GM18951 (cell line): ENCODE measurements around the gene SLC26A9.

Source experiments
- POLR2A ChIP-seq: IDR thresholded peaks from 4 replicates; pipeline ENCODE4 v1.6.1; 2011; ENCODE audit warnings: mild to moderate bottlenecking; ENCODE audit not compliant: insufficient read length, insufficient read depth; ENCODE audit errors: extremely low read depth
- in situ Hi-C: fragments of 300-500 bp; cut with MboI; formaldehyde crosslinking; loops from one replicate; pipeline ENCODE4 v1.12.0; 2022; ENCODE audit warnings: low sequenced_read_pairs, mixed read lengths, inconsistent platforms; ENCODE audit not compliant: unreplicated experiment

Gene SLC26A9

GRCh38 chr1:205967554-205968335 lies 24.5 kb upstream of the SLC26A9 start:
- in situ Hi-C loops, result no loop called here
- no peak for TF ChIP-seq POLR2A

DNA sequence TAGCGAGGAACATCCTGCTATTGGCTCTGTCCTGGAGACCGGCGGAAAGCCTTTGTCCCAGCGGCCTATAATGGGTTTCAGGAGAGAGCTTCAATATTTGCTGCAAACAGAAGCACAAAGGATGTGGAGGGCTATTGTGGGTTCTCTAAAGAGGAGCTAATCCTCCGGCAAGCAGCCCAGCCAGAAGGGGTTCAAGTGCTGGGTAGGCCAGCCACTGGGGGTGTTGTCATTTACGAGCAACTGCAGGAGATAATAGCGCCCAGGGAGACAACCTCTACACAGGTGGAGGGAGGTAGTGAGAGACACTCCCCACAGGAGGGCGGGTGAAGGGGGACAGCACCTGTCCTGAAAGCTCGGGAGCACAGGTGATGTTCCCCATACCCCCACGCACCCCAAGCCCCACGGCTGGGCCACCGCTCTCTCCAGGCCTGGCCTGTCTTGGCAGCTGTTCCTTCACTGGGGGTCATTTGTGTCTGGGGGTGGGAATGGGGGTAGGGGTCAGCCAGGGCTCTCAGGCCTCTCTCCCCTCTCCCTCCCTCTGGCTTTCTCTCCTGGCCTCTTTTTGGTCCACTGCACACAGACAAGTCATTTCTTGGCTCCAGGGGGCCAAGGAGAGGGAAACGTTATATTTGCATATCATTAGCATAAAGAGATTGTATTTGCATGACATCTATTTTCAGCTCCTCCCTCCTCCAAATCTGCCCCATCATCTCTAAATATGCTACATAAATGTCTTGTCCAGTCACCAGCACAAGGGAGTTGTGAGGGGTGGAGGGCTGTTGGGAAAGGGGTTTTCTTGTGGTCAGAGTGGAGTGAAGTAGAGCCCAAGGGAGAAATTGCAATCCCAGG lies 22.0 kb upstream of the SLC26A9 start:
- in situ Hi-C loops, result no loop called here
- no peak for TF ChIP-seq POLR2A

GRCh38 chr1:205963352-205964155 lies 20.3 kb upstream of the SLC26A9 start:
- no peak for TF ChIP-seq POLR2A
- in situ Hi-C loops, result no loop called here

DNA sequence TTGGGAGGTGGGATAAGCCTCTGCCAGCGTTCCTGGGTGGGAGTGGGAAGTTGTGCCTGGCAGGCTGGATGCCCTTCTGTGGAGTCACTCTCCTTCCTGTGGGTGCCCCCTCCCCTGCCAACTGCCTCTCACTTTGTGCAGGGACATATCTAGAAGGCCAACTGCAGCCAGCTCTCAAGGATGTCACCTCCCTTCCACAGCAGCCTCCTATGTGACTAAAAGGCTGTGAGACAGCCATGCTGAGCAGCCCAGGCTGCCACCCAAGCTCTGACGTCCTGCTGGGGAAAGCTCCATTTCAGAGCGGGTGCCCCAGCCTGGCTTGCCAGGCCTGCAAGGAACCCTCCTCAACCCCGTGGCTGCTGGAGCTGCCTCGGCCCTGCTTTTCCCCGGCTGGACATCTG lies 19.6 kb upstream of the SLC26A9 start:
- in situ Hi-C loops, result no loop called here
- no peak for TF ChIP-seq POLR2A

DNA sequence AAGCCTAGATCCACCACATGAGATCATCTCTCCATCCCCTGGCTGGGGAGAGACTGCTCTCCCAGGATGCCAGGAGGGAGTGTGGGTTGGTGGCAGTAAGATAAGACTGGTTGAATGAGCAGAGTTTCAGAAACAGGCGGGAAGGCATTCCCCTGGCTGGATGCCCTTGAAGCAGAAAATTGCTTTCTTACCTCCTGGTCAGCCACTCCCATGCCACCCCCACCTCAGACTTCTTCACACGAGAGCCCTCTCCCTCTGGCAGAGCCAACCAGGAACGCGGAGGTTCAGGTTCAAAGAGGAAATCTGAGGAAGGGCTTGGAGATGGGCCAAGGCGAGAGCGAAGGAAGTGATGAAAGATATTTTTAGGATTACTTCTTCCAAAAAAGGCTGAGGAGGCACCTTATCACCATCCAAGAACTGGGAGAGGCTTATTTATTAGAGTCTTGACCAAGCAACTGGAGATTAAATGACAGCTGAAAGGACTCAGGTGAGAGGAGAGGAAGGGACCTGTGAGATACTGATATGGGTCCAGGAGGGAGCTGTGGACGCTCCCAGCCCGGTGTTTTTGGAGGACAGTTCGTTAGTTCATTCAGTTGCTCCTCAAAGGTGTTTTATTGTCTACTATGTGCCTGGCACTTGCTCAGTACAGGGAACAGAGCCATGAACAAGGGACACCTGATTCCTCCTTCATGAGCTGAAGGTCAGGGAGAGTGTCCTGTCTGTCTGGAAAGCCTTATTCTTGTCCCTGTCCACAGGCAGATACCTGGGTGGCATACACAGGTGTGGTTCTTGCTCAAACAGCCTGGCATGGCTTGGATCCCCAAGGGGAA lies 18.9 kb upstream of the SLC26A9 start:
- in situ Hi-C loops, result no loop called here
- TF ChIP-seq POLR2A, result no peak

- in situ Hi-C loops, result no loop called here
- no peak for TF ChIP-seq POLR2A
Measured at GRCh38 chr1:205961405-205961804, 18.1 kb upstream of the SLC26A9 start.

GRCh38 chr1:205959789-205960188 lies 16.5 kb upstream of the SLC26A9 start:
- in situ Hi-C loops, result no loop called here
- no peak for TF ChIP-seq POLR2A

DNA sequence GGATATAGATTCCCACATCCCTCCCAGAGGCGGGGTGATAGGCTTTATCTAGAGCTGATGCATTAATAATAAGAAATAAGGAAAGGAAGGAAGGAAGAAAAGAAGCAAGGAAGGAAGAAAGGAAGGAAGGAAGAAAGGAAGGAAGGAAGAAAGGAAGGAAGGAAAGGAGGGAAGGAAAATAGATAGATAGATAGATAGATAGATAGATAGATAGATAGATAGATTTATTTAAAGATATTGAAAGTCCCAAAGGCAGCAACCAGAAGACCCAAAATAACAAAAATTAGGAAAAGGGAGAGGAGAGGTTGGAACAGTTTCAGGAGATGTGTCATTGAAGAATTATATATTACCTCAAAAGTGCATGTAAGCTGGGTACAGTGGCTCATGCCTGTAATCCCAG lies 12.2 kb upstream of the SLC26A9 start:
- in situ Hi-C loops, result no loop called here
- no peak for TF ChIP-seq POLR2A

DNA sequence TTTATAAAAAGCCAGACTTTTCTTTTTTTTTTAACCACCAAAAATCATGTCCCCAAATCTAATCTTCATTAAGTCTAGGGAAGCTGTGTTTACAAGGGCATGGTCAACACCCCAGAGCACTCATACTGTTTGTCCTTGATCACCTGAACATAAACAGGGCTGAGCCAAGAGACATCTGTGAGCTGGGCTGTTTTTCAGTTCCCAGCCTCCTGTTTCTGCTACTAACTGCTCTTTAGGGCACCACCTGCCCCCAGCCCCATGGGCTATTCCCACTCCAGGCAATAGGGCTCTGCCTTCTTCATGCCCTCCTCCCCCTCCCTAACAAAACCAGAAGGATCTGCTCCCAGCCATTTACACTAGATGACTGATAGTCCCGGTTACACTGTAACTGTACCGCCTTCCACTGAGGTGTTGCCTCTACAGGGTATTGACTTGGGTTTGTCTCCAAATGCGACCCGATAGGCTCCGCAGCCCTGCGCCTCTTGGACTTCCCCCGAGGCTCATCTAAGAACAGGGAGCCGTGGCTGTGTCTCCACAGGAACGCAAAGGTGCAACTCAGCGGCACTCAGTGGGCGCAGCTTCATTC lies 11.7 kb upstream of the SLC26A9 start:
- no peak for TF ChIP-seq POLR2A

GRCh38 chr1:205951746-205952145 lies 8.5 kb upstream of the SLC26A9 start:
- in situ Hi-C loops, result no loop called here
- no peak for TF ChIP-seq POLR2A

More for the DNA sequence above, 11.7 kb upstream of the SLC26A9 start:
- in situ Hi-C loops, result no loop called here

DNA sequence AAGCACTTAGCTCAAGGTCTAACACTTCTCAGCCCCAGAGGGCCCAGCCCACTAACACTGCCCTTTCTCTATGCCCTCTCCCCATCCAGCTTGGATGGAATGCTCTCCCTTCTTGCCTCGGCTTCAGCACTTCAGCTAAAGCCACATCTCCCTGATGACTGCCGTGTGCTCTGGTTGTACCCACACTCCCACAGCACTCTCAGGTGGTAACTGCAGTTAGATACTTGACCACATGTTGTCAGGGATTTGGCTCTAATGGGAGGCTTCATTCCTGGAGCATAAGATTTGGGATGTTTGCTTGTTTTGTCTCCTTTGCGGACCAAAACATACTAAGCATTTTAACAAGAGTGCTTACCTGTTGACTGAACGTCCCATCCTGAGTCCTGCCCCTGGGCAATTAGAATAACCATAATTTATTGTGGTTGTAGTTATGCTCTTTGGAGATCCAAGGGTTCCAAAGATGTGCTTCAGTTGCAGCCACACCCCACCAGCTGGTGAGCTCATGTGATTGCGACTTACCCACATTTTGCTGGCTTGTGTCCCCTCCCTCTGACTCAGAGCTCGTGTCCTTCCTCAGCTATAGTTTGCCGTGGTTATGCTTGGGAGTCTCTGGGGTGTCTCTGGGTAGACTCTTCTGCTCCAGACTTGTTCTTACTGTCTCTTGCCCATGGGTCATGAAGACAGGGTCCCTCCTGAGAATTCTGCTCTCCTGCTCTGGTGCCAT lies 7.7 kb upstream of the SLC26A9 start:
- in situ Hi-C loops, result no loop called here
- no peak for TF ChIP-seq POLR2A
